Heart left ventricle (tissue), 16 donors: Measurements from ENCODE around the gene CCDC106. TPM values are rescaled to one million over a fixed set of nuclear protein-coding genes. Genes with fewer than 3 reads are reported as not detected.

Source experiments
- ATAC-seq, 4 donors: fragments of 200-7000 bp; cut with Tn5 transposase; one replicate each; pipeline ENCODE4 v1.9.1; 2020 to 2022; ENCODE audit warnings: moderate library complexity in 4 of 4, mild to moderate bottlenecking in 3 of 4, moderate number of reproducible peaks in 1 of 4
- DNase-seq, 5 donors: peaks; one replicate each; pipeline ENCODE4 v3.0.0-alpha.2; 2020
- H3K27ac ChIP-seq, 12 donors: fragments of 200-600 bp; sonication (generic) in 4 of 12; one replicate each; pipeline versions ENCODE4 v1.5.0 to v1.8.0; 2016 to 2022; ENCODE audit warnings: mild to moderate bottlenecking in 2 of 12
- H3K27me3 ChIP-seq, 9 donors: fragments of 200-600 bp; sonication (generic) in 2 of 9; one replicate each; pipeline versions ENCODE4 v1.5.1 to v1.8.0; 2016 to 2022; ENCODE audit warnings: mild to moderate bottlenecking in 3 of 9
- H3K36me3 ChIP-seq, 9 donors: fragments of 200-600 bp; sonication (generic) in 2 of 9; one replicate each; pipeline versions ENCODE4 v1.5.0 to v1.8.0; 2018 to 2022; ENCODE audit warnings: mild to moderate bottlenecking in 2 of 9
- H3K4me1 ChIP-seq, 12 donors: fragments of 200-600 bp; sonication (generic) in 4 of 12; one replicate each; pipeline versions ENCODE4 v1.5.0 to v1.8.0; 2016 to 2022; ENCODE audit warnings: mild to moderate bottlenecking in 3 of 12
- H3K4me3 ChIP-seq, 12 donors: fragments of 200-600 bp; sonication (generic) in 4 of 12; one replicate each; pipeline versions ENCODE4 v1.5.0 to v1.8.0; 2017 to 2022; ENCODE audit warnings: mild to moderate bottlenecking in 9 of 12, moderate library complexity in 4 of 12
- H3K9me3 ChIP-seq, 12 donors: fragments of 200-600 bp; sonication (generic) in 4 of 12; one replicate each; pipeline versions ENCODE4 v1.5.0 to v1.8.0; 2016 to 2022; ENCODE audit warnings: mild to moderate bottlenecking in 1 of 12
- CTCF ChIP-seq, 12 donors: fragments of 200-600 bp; sonication (generic) in 4 of 12; IDR thresholded peaks; one replicate each; pipeline versions ENCODE4 v1.5.0 to v1.8.0; 2018 to 2022; ENCODE audit warnings: antibody characterized with exemption in 12 of 12, mild to moderate bottlenecking in 5 of 12
- POLR2A ChIP-seq, 2 donors: fragments of 450-650 bp; IDR thresholded peaks; one replicate each; pipeline ENCODE4 v1.6.1; 2017; ENCODE audit warnings: antibody characterized with exemption in 2 of 2, mild to moderate bottlenecking in 2 of 2, moderate library complexity in 2 of 2
- WGBS, 4 donors: extraction: QIAGEN DNeasy Blood & Tissue Kit in 2 of 4; methylation state at CpG; one replicate each; pipeline versions ENCODE4 v1.1.5 to v1.1.7; 2013 to 2018; 5-methylcytosine and 5-hydroxymethylcytosine counted together
- intact Hi-C, 10 donors: fragments of 100-400 bp; cut with DNase I; formaldehyde crosslinking; loops; one replicate each; pipeline versions ENCODE4 v1.11.1 to v1.14.2; 2022
- long read RNA-seq, 3 donors: library from polyadenylated mRNA; unstranded; transcript quantifications; one replicate each; pipeline ENCODE4 v2.0.0, GENCODE V29; 2020 to 2021
- polyA plus RNA-seq, 2 donors: library from polyadenylated mRNA; stranded (reverse); fragments of 200-250 nt; gene quantifications; one replicate each; pipeline ENCODE4 v1.2.3, GENCODE V29; 2013
- total RNA-seq, 9 donors: library from RNA; depleted of rRNA in 2 of 9; stranded (reverse); fragments of >200 nt in 2 of 9; fragmentation: NEBNext Ultra II Directional in 3 of 9; extraction: Animal tissue kit (Norgen Biotek cat#: 25700) in 3 of 9; gene quantifications; one replicate each; pipeline versions ENCODE4 v1.1.0 to v1.2.4, GENCODE V29; 2016 to 2023
- donor health status: ischemic (EF 13 %, LVEDD 7.1; RV severe dilation, severe dysfunction).
- donor health status: healthy with polysubstance abuse.
- donor health status: DM: no; HTN: yes; CAD: no.
- donor health status: DM: no; HTN: no; CAD: no.
- donor health status: ischemic (EF 25% LVEDD 6.9; RV normal size, moderate dysfunction).
- donor health status: ischemic (EF 25% LVEDD 5.7; RV mildly dilated, moderate dysfunction).
- donor health status: healthy.
- donor health status: DM: yes; HTN: yes; CAD: no.
- donor health status: ischemic (EF 35%, LVEDD 5.7; RV mildly dilated, moderate dysfunction).
- donor health status: nonischemic (EF 11% LVEDD 7.7; RV severe dilation, severe dysfunction).
- donor health status: DM: yes; HTN: yes; CAD: no.
- donor health status: PGD.
- donor health status: ischemic (EF 29% LVEDD 5.4; RV normal size, mild dysfunction).
- donor health status: nonischemic (EF 23%, LVEDD 6.1; RV moderate dilation, normal function).

CCDC106 gene
- total RNA-seq (10 to 100 TPM; 11.7 to 25.8 (median 16.5) TPM), polyA plus RNA-seq (10 to 100 TPM; 11.9 to 27.7 TPM)
- long read RNA-seq, donor 1, transcript CCDC106-202 (5 exons, 2,162 nt) = major isoform, 6 of 18 reads
- long read RNA-seq, donor 1, partial matches to known transcripts = 9 of 18 reads
- long read RNA-seq, donor 1, other reads (novel, unspliced or antisense) = 1 of 18 reads
- long read RNA-seq, donor 2, transcript CCDC106-202 (5 exons, 2,162 nt) = major isoform, 12 of 28 reads
- long read RNA-seq, donor 2, transcript CCDC106-201 (6 exons, 1,546 nt) = minor isoform, 10 of 28 reads
- long read RNA-seq, donor 2, partial matches to known transcripts = 1 of 28 reads
- long read RNA-seq, donor 2, other reads (novel, unspliced or antisense) = 0 of 28 reads
- long read RNA-seq, donor 3, partial matches to known transcripts = 0 of 4 reads
- long read RNA-seq, donor 3, other reads (novel, unspliced or antisense) = 0 of 4 reads

- WGBS, 4 donors = 1 to 3% (median 1%) methylated on average over 24 to 87 of the region's 87 CpGs
- Histone ChIP-seq H3K4me1 (peaks cover 7 to 47% (median 31%) of the 10 kb centered on the region in 12 donors), H3K4me3 (peak within 1 kb of the TSS; percentile 68 to 96 (median 86)), H3K27me3 (no peaks in the 10 kb centered on the region), H3K36me3 (peaks cover 0 to 19% (median 13%) of the 10 kb centered on the region in 9 donors), H3K9me3 (no peaks in the 10 kb centered on the region), H3K27ac (peak within 1 kb of the TSS; percentile 69 to 93 (median 85))
- ATAC-seq (peak; percentile 27 to 63 (median 58)), DNase-seq (peak; percentile 75 to 86 (median 79))
- intact Hi-C loops = no loop called here
- TF ChIP-seq CTCF (IDR thresholded peaks at IDR 0.05) (no peak), POLR2A (IDR thresholded peaks at IDR 0.05) (no peak)
Measured at GRCh38 chr19:55647732-55648584, at the start of gene CCDC106. TSS of gene CCDC106 (plus strand) at chr19:55648212. CDS start at chr19:55649047, 835 bp downstream.

DNA sequence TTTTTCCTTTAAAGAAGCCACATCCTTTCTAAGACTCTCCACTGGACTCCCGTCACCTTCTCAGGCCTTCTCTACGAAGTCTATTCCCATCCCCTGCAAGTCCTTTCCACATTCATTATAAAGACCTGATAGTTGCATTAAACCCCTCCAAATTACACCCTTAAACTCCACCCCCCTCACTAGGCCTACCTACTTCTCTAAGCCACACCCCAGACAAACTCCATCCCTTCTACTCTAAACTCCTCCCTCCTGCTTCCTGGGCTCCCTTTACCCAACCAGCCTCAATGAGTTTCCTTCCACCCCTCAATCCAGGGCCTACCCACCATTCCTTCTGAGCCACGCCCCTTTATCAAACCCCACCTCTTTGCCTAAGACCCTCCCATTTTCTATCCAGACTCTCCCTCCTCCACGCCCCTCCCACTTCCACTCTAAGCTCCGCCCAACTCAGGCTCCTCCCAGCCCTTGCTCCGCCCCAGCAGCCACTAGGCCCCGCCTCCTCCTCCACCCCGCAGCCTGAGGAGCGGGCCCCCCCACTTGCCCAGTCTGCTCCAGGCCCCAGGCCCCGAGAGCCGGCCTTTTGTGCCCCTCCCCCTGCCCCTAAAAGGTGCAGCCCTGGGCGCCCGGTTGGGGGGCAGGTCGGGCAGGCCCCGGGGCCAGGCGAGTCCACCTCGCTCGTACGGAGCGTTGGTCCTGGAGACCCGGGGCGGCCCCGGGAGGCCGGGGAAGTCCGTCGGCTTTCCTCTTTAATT is 49.1 kb upstream of the CCDC106 start:
- TF ChIP-seq CTCF (IDR thresholded peaks at IDR 0.05) (no peak), POLR2A (IDR thresholded peaks at IDR 0.05) (peak in 1 of 2 donors; percentile 58)
- H3K27me3 ChIP-seq = no peaks in the 10 kb centered on the region
- DNase-seq = peak; percentile 92 to 96 (median 93)
- peak; percentile 70 to 86 (median 84) for ATAC-seq
- H3K27ac ChIP-seq = peak overlapping the region; percentile 92 to 100 (median 99)
- peak overlapping the region; percentile 62 to 99 (median 86) for H3K4me3 ChIP-seq
- H3K4me1 ChIP-seq = peaks cover 0 to 20% (median 8%) of the 10 kb centered on the region in 12 donors
- 6 to 8% (median 6%) methylated on average over 24 to 26 of the region's 26 CpGs for WGBS, 4 donors
- H3K36me3 ChIP-seq = peaks cover 0 to 40% (median 29%) of the 10 kb centered on the region in 9 donors
- intact Hi-C loops = loop anchor here in 5 of 10 donors (2.0 to 10.0 kb wide), 5 partner anchors 33 to 84 kb away; partner anchors contain the start of gene SBK3 (in 2 of the 5)
- H3K9me3 ChIP-seq = no peaks in the 10 kb centered on the region

GRCh38 chr19:55599468-55599841 is 48.6 kb upstream of the CCDC106 start, which contains the start of gene FIZ1:
TSS of gene FIZ1 (minus strand) at chr19:55599517. CDS start at chr19:55597865, 1,652 bp downstream.
- WGBS, 4 donors = 0 to 1% (median 0%) methylated on average over 23 of the region's 23 CpGs
- intact Hi-C loops = loop anchor here in 5 of 10 donors (2.0 to 10.0 kb wide), 5 partner anchors 33 to 85 kb away; partner anchors contain the start of gene SBK3 (in 2 of the 5)
- ATAC-seq = peak; percentile 87 to 96 (median 94)

More at GRCh38 chr19:55599468-55599841, 48.6 kb upstream of the CCDC106 start, which contains the start of gene FIZ1:
- Histone ChIP-seq H3K9me3 (no peaks in the 10 kb centered on the region), H3K27me3 (no peaks in the 10 kb centered on the region), H3K27ac (peak within 1 kb of the TSS; percentile 92 to 100 (median 99)), H3K4me3 (peak within 1 kb of the TSS; percentile 62 to 99 (median 86)), H3K4me1 (peaks cover 0 to 25% (median 12%) of the 10 kb centered on the region in 12 donors), H3K36me3 (peaks cover 0 to 38% (median 29%) of the 10 kb centered on the region in 9 donors)
- peak; percentile 98 to 99 (median 99) for DNase-seq
- TF ChIP-seq CTCF (IDR thresholded peaks at IDR 0.05) (no peak), POLR2A (IDR thresholded peaks at IDR 0.05) (no peak)
